GM21390 (cell line): ENCODE measurements around the gene MKNK2.

ENCODE experiments used
- ATAC-seq: cut with Tn5 transposase; IDR thresholded peaks from one replicate; pipeline ENCODE4 v1.9.1; 2021; ENCODE audit not compliant: unreplicated experiment

Gene MKNK2

DNA sequence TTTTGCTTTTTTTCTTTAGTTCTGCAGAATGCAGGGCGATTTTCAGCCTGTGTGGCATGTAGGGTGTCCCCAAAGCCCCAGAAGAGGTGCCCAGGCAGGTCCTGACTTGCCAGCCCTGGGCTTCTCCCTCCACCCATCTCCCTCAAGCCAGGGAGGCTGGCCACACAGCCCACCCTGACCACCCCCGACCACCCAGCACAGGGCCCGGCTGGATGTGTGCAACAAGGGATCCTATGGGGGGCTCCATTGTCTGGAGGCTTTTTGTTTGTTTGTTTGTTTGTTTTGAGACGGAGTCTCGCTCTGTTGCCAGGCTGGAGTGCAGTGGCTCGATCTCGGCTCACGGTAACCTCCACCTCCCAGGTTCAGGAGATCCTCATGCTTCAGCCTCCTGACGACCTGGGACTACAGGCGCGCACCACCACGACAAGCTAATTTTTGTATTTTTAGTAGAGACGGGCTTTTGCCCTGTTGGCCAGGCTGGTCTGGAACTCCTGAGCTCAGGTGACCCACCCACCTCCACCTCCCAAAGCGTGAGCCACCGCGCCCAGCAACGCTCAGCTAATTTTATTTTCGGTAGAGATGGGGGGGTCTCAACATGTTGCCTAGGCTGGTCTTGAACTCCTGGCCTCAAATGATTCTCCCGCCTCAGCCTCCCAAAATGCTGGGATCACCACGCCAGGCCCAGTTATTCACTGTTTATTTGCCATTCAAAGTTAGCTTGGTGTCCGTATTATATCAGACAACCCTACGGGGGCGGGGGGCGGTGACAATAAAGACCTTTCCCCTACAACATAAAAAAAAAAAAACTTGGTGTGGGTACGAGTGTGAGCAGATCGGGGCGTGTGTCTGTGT lies 7.8 kb upstream of the MKNK2 start:
- ATAC-seq: no peak

DNA sequence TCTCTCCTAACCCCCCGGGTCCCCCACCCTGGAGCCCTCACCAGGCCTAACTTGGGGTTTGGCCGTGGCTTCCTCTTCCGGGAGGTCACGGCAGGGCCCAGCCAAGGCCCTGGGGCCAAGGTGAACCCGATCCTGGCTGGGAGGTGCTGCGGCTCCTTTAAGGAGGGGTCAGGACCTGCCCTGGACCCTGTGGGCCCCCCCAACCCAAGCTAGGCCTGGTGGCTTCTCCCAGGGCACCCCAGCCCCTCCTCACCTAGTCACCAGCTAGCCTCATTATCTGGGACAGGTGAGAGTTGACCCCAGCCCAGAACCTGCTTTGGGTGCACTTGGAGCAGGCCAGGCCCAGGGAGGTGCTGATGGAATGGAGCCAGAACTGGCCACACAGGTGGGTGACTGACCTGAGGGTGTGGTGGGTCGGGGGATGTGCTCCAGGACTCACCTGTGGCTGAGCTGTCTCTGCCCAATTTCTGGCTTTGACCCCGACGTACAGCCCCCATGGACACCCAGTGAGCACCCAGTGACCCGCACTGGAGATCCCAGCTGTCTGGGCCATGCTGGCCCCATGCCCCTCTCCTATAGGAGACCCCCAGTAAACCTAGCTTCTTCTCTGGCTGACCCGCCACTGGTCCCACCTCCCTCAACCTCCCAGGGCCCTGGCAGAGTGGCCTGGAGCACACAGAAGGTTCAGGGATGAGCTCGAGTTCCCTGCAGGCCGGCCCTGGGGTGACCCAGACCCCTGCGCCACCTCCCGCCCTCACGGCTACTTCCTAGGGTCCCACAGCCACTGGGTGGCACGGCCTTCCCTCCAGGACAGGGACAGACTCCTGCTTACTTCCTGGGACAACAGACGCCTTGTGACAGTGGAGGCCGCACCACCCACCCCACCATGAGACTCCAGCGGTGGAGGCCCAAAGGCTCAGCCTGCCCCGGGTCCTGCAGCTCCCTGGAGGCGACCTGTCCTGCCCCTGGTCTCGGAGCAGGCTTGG lies 6.7 kb upstream of the MKNK2 start:
- ATAC-seq: no peak

DNA sequence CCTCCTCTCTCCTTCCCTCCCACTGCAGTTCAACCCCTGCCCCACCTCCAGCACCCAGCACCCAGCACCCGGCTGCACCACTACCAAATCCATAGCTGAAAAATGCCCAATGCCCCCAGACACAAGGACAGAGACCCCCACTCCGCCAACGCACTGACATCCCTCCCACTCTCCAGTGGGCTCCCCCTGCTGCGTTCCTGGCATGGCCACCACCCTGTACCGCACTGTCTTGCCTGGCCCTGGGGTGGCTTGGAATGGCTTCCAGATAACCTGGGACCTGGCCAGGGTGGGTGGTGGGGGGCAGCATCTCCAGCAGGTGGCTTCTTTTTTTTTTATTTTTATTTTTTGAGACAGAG lies 5.8 kb upstream of the MKNK2 start:
- no peak for ATAC-seq

DNA sequence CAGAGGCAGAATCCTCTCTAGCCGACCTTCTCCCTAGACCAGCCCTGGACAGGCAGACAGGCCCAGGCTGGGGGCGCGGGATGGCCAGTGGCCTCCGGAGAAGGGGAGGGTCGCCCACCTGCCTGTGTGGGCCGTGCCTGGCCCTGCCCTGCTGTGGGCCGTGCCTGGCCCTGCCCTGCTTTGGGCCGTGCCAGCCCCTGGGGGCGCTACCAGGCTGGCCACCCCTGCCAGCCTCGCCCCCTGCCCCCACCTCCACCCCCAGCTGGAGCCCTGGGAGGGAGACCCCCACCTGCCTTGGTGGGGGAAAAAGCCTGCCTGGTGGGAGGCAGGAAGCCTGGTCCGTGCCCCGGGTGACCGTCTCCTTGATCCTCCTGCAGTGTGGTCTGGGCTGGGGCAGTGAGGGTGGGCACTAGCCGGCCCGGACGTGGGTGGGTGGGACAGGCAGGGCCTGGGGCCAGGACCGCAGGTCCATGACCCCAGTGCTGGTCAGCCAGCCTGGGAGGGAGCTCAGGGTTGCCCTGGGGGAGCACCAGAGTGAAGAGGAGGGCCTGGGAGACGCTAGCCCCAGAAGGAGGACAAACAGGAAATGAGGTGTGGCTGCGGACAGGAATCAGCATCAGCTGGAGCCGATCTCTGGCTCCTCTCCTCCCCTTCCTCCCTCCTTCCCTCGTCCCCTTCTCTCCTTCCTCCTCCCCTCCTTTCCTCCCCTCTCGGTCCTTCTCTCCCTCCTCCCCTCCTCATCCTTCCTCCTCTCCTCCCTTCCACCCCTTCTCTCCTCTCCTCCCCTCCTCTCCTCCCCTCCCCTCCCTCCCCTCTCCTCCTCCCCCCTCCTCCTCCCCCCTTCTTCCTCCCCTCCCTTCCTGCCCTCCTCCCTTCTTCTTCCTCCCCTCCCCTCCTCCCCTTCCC lies 5.1 kb upstream of the MKNK2 start:
- ATAC-seq: no peak

DNA sequence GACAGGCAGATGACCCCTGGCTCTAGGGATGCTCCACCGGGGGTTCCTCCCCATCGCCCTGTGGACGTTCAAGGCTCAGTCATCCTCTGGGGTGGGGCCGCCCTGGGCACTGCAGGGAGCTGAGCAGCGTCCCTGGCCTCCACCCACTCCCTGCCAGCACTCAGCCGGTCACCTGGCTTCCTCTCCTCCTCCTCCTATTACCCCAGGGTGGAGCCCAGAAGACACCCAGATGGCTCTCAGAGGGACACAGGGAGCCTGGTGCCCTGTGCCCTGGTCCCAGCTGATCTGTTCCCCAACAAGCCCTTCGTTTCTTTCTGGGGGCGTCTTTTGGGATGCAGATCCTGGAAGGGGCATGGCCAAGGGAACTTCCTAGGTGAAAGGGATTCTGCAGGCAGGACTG lies 3.7 kb upstream of the MKNK2 start:
- ATAC-seq: no peak

DNA sequence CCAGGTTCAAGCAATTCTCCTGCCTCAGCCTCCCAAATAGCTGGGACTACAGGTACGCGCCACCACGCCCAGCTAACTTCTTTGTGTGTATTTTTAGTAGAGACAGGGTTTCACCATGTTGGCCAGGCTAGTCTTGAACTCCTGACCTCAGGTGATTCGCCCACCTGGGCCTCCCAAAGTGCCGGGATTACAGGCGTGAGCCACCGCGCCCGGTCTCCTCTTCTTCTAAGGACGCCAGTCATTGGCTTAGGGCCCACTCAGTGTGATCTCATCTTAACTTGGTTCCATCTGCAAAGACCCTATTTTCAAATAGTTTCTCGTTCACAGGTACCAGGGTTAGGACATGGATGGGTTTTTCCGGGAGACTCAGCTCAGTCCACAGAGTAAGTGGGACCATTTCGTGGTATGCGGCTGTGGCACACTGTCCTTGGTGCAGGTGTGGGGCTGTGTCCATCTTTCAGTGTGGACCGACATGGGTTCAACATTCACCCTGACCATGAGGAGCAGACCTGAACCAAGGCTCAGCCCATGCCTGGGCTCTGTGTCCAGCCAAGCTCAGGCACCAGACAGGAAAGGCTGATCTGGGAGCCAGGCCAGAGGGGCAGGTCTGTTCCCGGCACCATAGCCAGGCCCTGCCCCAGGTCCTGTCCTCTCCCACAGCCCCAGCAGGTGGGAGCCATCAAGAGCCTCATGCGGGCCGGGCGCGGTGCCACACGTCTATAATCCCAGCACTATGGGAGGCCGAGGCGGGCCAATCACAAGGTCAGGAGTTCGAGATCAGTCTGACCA lies 2.8 kb upstream of the MKNK2 start:
- ATAC-seq: no peak

DNA sequence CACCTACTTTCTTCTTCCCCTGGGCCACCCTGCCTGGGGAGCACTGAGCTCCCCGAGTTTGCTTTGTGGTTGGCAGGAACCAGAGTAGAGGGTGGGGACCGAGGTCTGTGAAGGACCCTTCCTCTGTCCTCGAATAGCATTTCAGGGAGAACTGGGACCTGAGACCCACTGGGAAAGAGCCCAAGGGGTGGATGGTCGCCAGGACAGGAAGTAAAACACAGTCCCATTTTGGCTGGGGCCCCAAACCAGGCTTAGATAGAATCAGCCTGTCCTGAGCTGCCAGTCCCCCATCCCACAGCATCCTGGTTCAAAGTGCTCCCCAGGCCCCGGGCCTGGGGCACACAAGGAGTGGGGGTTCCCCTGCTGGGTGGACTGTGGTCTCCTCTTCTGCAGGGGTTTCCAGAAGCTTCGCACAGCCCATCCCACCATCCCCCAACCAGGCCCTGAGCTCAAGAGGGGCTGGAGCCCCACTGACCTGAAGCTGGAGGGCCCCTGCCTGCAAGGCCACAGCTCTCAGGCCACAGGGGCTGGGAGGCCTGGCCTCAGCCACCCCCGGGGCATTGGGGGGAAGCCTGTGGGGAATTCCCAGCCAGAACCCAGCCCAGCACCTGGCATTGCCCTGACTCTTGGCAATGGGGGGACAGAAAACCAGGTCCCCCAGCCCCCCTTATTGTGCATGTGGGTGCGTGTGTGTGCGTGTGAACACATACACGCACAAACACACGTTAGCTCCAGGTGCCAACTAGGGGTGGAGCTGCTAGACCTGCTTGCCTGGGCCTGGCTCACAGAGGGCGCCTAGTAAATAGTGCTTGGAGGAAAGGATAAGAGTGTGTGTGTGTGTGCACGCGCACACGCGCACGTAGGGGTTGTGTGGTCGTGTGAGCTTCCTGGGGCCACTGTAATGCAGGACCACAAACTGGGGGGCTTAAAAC lies 995 bp upstream of the MKNK2 start:
- ATAC-seq: no peak

DNA sequence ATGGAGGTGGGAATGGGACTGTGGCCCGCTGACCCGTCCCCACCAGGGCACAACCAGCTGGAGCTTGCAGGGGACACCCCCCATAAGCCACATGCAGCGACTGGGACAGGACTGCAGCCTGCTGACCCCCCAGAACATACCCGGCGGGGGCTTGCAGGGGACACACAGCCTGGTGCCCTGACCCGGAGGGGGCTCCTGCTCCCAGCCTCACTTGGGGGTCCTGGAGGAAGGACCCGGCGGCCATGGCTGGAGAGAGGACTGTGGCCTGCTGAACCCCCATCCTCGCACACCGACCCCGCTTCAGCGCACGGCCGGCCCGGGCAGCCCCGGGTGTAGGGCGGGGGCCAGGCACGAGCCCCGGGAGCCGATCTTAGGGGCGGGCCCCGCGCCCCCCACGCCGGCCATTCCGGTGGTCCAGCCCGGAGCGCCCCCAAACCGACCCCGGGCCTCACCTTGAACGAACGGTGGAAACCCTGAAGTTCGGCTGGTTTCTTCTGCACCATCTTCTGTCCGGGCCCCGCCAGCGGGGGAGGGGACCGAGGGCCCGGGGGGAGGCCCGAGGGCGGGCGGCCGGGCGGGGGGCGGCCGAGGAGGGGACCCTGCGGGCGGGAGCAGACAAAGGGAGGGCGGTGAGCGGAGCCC lies 574 bp downstream of the MKNK2 start:
- ATAC-seq: peak; percentile 6

DNA sequence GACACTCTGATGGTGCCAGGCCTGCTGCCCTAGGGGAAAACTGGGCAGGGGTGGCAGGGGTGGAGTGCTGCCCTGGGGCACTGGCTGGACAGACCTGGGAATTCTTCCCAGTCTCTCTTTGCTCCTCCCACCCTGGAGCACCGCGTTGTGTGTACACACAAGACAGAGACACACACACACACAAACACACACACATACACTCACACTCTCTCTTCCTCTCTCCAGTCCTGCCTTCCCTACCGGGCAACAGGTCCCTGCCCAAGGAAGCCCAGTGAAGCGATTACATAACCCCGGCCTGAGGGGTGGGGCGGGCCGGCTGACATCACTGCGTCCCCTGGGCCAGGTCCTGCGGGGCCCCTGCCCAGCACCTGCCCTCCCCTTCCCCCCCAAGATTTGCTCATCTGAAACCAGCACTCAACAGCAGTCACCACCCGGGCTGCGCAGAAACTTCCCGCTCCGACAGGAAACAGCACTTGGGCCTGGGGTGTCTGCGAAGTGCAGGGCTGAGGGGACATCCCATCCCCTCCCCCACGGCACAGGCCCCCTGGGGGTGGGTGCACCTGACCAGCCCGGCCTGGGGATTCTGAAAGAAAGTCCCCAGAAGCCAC lies 1.2 kb downstream of the MKNK2 start:
- ATAC-seq: no peak

DNA sequence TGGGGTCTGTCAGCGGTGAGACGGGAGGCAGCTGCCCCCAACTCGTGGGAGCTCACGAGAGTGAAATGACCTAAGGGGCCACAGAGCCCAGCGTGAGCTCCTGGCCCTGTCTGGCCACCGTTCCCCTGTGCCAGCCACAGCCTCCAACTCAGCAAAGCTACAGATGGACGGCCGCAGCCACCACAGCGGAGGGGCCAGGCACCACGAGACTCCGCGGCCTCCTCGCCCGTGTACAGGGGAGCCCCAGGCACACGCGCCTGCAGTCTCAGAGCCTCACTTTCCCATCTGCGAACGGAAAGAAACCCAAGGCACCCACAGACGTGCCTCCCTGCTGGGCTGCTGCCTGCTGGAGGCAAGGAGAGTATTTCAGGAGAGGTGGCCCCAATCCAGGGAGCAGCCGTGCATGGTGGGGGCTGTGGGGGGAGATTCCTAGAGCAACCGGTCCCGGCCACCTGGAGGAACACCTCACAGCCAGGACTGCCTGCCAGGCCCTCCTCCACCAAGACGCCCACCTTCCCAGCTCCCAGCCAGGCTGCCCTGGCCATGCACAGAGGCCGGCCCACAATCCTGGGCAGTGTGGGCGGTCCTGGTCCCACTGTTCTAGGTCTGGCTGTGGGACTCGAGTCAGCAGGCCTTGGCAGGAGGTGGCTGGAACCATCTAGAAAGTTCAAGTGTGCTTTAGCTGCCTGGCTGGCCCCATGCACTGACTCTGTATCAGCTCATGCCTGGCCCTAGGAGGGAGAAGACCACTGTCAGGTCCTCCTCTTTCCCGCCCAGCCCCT lies 1.9 kb downstream of the MKNK2 start:
- no peak for ATAC-seq

DNA sequence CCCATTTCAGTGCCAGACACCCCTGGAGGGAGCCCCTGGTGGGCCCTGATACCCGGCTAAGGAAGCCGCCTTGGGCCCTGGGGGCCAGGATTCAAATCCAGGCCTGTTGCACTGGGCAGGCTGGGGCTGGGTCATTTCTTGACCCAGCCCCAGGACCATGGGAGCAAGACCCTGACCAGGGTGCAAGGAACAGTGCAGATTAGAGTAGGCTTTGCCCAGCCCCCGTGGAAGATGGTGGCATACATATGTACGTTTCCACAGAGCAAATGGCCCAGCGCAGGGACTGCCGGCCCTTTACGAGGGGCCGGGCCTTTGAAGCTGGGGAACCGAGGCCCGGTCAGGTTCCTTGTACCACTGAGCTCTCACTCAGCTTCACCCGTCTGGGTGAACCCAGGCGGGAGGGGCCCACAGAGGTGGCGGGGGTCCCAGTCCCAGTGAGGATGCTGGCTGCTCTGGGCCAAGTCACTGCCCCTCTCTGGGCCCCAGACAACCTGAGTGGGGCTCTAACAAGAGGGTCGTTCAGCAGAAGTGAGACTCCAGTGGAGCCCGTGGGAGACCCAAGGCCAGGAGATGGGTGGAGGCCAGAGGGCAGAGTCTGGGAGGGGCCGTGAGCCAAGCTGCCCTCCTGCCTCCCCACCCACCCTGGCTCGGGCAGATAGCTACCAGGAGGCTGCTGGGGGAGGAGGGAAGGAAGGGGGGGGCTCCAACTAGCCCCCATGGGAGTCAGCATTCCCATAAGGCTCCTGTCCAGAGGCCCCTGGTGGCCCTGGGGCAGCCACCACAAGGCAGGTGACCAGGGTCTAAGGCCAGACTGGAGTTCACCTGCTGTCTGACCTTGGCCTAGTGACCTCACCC lies 2.7 kb downstream of the MKNK2 start:
- no peak for ATAC-seq

DNA sequence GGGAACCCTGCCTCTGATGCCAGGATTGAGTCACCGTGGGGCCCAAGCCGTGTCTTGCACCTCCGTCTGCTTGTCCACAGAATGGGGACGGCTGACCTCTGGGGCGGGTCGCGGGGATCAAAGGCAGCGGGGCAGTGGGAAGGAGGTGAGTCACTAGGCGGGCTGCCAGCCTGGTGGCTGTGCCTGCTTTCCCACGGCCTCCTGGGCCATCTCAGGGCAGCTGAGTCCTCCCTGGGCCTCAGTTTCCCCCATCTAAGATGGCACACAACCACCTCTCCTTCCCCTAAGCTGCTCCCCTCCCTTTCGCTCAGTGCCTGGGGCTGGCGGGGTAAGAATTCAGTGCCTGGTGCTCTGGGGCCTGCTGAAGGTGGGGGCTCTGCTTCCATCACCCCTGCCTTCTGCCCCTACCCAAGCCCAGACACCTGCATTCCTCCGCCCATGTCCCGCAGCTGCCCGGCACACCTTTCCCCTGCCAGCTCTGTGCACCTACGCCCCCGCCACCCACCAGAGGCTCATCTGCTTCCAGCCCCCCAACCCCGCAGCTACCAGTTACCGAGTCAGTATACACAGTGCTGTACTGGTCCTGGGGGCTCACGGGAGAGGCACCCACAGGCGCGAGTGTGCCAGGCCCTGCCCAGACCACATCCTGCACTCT lies 3.5 kb downstream of the MKNK2 start:
- no peak for ATAC-seq

DNA sequence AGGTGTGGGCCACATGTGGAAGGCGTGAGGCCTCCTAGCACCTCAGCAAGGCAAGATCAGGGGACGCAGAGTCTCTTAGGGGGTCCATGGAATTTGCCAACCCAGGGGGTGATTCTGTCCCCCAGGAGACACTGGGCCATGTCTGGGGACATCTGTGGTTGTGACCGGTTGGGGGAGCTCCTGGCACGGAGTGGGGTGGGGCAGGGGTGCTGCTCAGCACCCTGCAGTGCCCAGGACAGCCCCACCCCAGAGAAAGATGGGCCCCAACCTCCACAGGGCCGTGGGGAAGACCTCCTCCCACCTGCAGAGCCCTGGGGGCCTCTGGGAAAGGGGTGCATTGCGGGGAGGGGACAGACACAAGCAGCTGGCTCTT lies 4.0 kb downstream of the MKNK2 start:
- ATAC-seq: no peak

DNA sequence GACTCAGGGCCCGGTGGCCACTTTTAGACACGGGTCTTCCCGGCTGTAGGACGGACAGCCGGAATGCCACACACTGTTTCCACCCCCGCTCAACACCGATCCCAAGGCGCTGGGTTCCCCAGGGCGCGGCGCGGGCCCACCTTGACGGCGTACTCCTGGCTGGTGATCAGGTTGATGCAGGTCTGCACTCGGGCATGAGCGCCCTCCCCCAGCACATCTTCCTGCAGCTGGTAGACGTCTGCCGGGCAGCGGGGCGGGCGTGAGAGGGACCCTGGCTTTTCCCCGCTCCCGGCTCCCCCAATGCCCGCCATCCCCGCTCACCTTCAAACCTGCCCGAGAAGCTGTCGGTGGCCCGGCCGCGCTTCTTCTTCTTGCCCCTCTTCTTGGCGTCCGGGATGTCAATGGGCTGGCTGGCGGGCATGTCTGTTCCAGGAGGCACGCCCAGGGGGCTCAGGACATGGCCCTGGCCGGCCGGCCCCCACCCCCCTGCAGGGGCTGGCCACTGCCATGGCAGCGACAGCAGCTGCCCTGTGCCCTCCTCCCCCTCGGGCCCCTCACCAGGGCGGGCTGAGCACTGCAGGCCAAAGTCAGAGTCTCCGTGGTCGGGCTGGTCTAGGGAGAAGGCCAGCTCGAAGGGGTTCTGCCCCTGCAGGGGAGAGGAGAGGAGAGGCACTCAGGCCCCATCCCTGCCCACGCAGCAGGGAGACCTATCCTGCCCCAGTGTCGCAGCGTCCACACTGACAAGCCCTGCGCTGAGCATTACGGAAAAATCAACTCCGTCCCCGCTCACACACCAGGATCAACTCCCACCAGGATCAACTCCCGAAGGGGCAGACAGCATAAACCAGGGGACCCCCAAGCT lies 4.8 kb downstream of the MKNK2 start:
- ATAC-seq: no peak

DNA sequence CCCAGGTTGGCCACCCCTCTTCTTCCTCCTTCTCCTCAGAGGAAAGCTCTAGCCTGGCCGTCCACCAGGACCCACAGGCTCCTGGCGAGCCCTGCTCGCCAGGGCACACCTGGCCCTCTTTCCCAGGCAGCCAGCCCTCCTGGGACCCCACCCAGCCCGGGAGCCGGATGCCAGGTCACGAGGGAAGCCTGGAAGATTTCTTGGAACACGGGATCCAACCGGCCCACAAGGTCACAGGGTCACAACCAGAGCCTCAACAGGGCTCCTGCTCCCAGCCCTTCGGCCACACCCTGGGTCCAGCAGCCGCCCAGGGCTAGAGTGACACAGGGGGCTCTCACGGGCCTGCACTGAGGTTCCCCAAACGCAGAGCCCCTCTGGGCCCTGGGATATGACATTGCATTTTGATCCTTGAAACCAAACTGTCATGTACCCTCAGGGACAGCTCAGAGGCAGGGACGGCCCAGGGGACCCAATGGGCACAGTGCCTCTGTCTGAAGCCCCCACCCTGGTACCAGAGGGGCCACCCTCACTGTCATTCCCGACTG lies 5.5 kb downstream of the MKNK2 start:
- ATAC-seq: no peak
